Liver (tissue), 9 donors: Measurements from ENCODE around the gene RASIP1. TPM values are rescaled to one million over a fixed set of nuclear protein-coding genes. Genes with fewer than 3 reads are reported as not detected.
"Not testable (repeated sequence)": the region's sequence is repeated elsewhere in the genome, so short reads cannot be mapped to it uniquely, and the experiment has no call there.

ENCODE experiments used
- DNase-seq: peaks from one replicate; pipeline ENCODE4 v3.0.0-alpha.2; 2017; ENCODE audit warnings: low spot score
- H3K27ac ChIP-seq, 2 donors: one replicate each; pipeline ENCODE4 v1.7.0; 2013; ENCODE audit warnings: inconsistent platforms in 2 of 2, low read length in 2 of 2, control low read depth in 1 of 2, low read depth in 1 of 2, mild to moderate bottlenecking in 1 of 2
- H3K27me3 ChIP-seq, 4 donors: one replicate each; pipeline versions ENCODE4 v1.6.1 to v1.7.0; 2013; ENCODE audit warnings: low read length in 3 of 4, inconsistent platforms in 1 of 4, mild to moderate bottlenecking in 1 of 4, moderate library complexity in 1 of 4; ENCODE audit not compliant: control insufficient read depth in 4 of 4, insufficient read depth in 4 of 4
- H3K36me3 ChIP-seq, 4 donors: one replicate each; pipeline versions ENCODE4 v1.6.1 to v1.7.0; 2013; ENCODE audit warnings: low read length in 3 of 4, mild to moderate bottlenecking in 3 of 4, low read depth in 1 of 4, moderate library complexity in 1 of 4; ENCODE audit not compliant: control insufficient read depth in 4 of 4, insufficient read depth in 3 of 4
- H3K4me1 ChIP-seq, 4 donors: one replicate each; pipeline versions ENCODE4 v1.6.1 to v1.7.0; 2013; ENCODE audit warnings: low read length in 3 of 4, mild to moderate bottlenecking in 3 of 4, moderate library complexity in 1 of 4; ENCODE audit not compliant: control insufficient read depth in 4 of 4, insufficient read depth in 4 of 4
- H3K4me3 ChIP-seq, 3 donors: one replicate each; pipeline versions ENCODE4 v1.6.1 to v1.7.0; 2013; ENCODE audit warnings: low read length in 3 of 3, control low read depth in 1 of 3, low read depth in 1 of 3, mild to moderate bottlenecking in 1 of 3
- H3K9ac ChIP-seq, 2 donors: one replicate each; pipeline ENCODE4 v1.7.0; 2013; ENCODE audit warnings: low read length in 2 of 2, mild to moderate bottlenecking in 2 of 2, moderate library complexity in 2 of 2, control low read depth in 1 of 2, low read depth in 1 of 2
- H3K9me3 ChIP-seq, 4 donors: one replicate each; pipeline versions ENCODE4 v1.6.1 to v1.7.0; 2013; ENCODE audit warnings: low read length in 3 of 4; ENCODE audit not compliant: control insufficient read depth in 4 of 4
- ATF3 ChIP-seq: IDR thresholded peaks from 2 replicates; pipeline ENCODE4 v1.6.1; 2016; ENCODE audit warnings: antibody characterized with exemption
- CTCF ChIP-seq: fragments of 150-350 bp; IDR thresholded peaks from 2 replicates; pipeline ENCODE4 v1.5.1; 2017; ENCODE audit warnings: improper control_type of control experiment, low read depth, low read length; ENCODE audit not compliant: missing input control
- EGR1 ChIP-seq, 2 donors: IDR thresholded peaks; 2 replicates each; pipeline ENCODE4 v1.6.1; 2016 to 2018; ENCODE audit warnings: antibody characterized with exemption in 2 of 2, low read depth in 2 of 2
- FOXA1 ChIP-seq: IDR thresholded peaks from 2 replicates; pipeline ENCODE4 v1.6.1; 2016; ENCODE audit warnings: antibody characterized with exemption
- FOXA2 ChIP-seq: IDR thresholded peaks from 2 replicates; pipeline ENCODE4 v1.6.1; 2016; ENCODE audit warnings: antibody characterized with exemption
- GABPA ChIP-seq, 2 donors: IDR thresholded peaks in 1 of 2; conservative IDR thresholded peaks in 1 of 2; 2 replicates each; pipeline ENCODE4 v1.6.1; 2016; ENCODE audit warnings: antibody characterized with exemption in 2 of 2, mild to moderate bottlenecking in 1 of 2, moderate library complexity in 1 of 2
- HNF4A ChIP-seq, 2 donors: conservative IDR thresholded peaks; 2 replicates each; pipeline ENCODE4 v1.6.1; 2016; ENCODE audit warnings: antibody characterized with exemption in 2 of 2, mild to moderate bottlenecking in 2 of 2
- JUND ChIP-seq, 2 donors: IDR thresholded peaks; 2 replicates each; pipeline ENCODE4 v1.6.1; 2016; ENCODE audit warnings: antibody characterized with exemption in 2 of 2
- NR2F2 ChIP-seq: IDR thresholded peaks from 2 replicates; pipeline ENCODE4 v1.6.1; 2016; ENCODE audit warnings: antibody characterized with exemption
- RAD21 ChIP-seq, 2 donors: IDR thresholded peaks; 2 replicates each; pipeline ENCODE4 v1.6.1; 2016; ENCODE audit warnings: antibody characterized with exemption in 2 of 2, mild to moderate bottlenecking in 2 of 2
- RXRA ChIP-seq, 2 donors: IDR thresholded peaks; 2 replicates each; pipeline ENCODE4 v1.6.1; 2017 to 2018; ENCODE audit warnings: antibody characterized with exemption in 2 of 2, mild to moderate bottlenecking in 1 of 2
- SP1 ChIP-seq: IDR thresholded peaks from 2 replicates; pipeline ENCODE4 v1.6.1; 2018; ENCODE audit warnings: antibody characterized with exemption, mild to moderate bottlenecking
- TAF1 ChIP-seq: conservative IDR thresholded peaks from 2 replicates; pipeline ENCODE4 v1.6.1; 2016; ENCODE audit warnings: antibody characterized with exemption, mild to moderate bottlenecking
- ZBTB33 ChIP-seq: IDR thresholded peaks from 2 replicates; pipeline ENCODE4 v1.6.1; 2016; ENCODE audit warnings: antibody characterized with exemption
- WGBS: extraction: QIAGEN DNeasy Blood & Tissue Kit; methylation state at CpG from one replicate; pipeline ENCODE4 v1.1.7; 2013; 5-methylcytosine and 5-hydroxymethylcytosine counted together
- polyA plus RNA-seq, 2 donors: library from polyadenylated mRNA; stranded (reverse) in 1 of 2; unstranded in 1 of 2; fragments of 200-250 nt in 1 of 2; fragments of >200 nt in 1 of 2; fragmentation: Nextera tagmentation in 1 of 2; extraction: Ambion mirVana in 1 of 2; gene quantifications; one replicate each; pipeline versions ENCODE4 v1.2.1 to v1.2.3, GENCODE V29; 2013 to 2015
- total RNA-seq, 2 donors: library from RNA; depleted of rRNA; stranded (reverse); fragments of >200 nt; gene quantifications; one replicate each; pipeline ENCODE4 v1.2.3, GENCODE V29; 2014
- donor health status: healthy.
- donor health status: healthy.
- donor health status: healthy.
- donor health status: healthy.
- donor health status: healthy.

Gene RASIP1
- total RNA-seq (1 to 10 TPM; 4.8 to 5.4 TPM), polyA plus RNA-seq (1 to 10 TPM; 1.8 to 4.3 TPM)

- DNase-seq: no peak
- Histone ChIP-seq H3K27me3 (no peaks in the 10 kb centered on the region), H3K9ac (peak within 1 kb of the TSS; percentile 5 to 47), H3K27ac (peak within 1 kb of the TSS; percentile 47 to 59), H3K9me3 (no peaks in the 10 kb centered on the region), H3K4me3 (peak within 1 kb of the TSS; percentile 26 to 49 (median 35)), H3K36me3 (no peaks in the 10 kb centered on the region), H3K4me1 (peaks cover 2 to 9% (median 7%) of the 10 kb centered on the region in 4 donors)
- 71% methylated on average over 27 of the region's 27 CpGs for WGBS
- no peak for TF ChIP-seq ZBTB33
- TF ChIP-seq NR2F2: peak; percentile 1
- TF ChIP-seq HNF4A (conservative IDR thresholded peaks at IDR 0.05): no peak
- no peak for TF ChIP-seq FOXA1
- no peak for TF ChIP-seq CTCF
- peak; percentile 17 for TF ChIP-seq TAF1
- TF ChIP-seq GABPA (IDR thresholded peaks at IDR 0.05 in 1 of 2, conservative IDR thresholded peaks at IDR 0.05 in 1 of 2): no peak
- no peak for TF ChIP-seq SP1
Observed at GRCh38 chr19:48740164-48740972, at the start of gene RASIP1. Gene RASIP1 (minus strand): TSS chr19:48740610. CDS start chr19:48740282, 328 bp downstream.

- not testable (repeated sequence) for H3K27ac ChIP-seq, H3K9ac ChIP-seq, H3K9me3 ChIP-seq, H3K36me3 ChIP-seq, H3K4me1 ChIP-seq, H3K4me3 ChIP-seq, DNase-seq, H3K27me3 ChIP-seq
- WGBS: 90% methylated on average over 9 of the region's 9 CpGs
Observed at GRCh38 chr19:48787331-48787730, 46.9 kb upstream of the RASIP1 start.

GRCh38 chr19:48786422-48786821, 46.0 kb upstream of the RASIP1 start:
- not testable (repeated sequence) for H3K27ac ChIP-seq, H3K9ac ChIP-seq, H3K36me3 ChIP-seq, DNase-seq, H3K27me3 ChIP-seq, H3K4me1 ChIP-seq, H3K4me3 ChIP-seq, H3K9me3 ChIP-seq
- 84% methylated on average over 7 of the region's 7 CpGs for WGBS

- Histone ChIP-seq H3K9me3 (no peaks in the 10 kb centered on the region), H3K27ac (no peak overlapping the region), H3K9ac (no peak overlapping the region), H3K27me3 (no peaks in the 10 kb centered on the region), H3K4me3 (no peak overlapping the region), H3K4me1 (peaks cover 0 to 14% (median 4%) of the 10 kb centered on the region in 4 donors), H3K36me3 (no peaks in the 10 kb centered on the region)
- WGBS: 46% methylated on average over 5 of the region's 5 CpGs
- DNase-seq: no peak
- no peak for TF ChIP-seq FOXA2
- no peak for TF ChIP-seq ATF3
- TF ChIP-seq EGR1 (IDR thresholded peaks at IDR 0.05; ENCODE audit: low read depth in 2 of 2): no peak
- TF ChIP-seq ZBTB33: no peak
- TF ChIP-seq CTCF: peak; percentile 47
- TF ChIP-seq FOXA1: no peak
- peak; percentile 84 to 85 for TF ChIP-seq RAD21 (IDR thresholded peaks at IDR 0.05)
- no peak for TF ChIP-seq JUND (IDR thresholded peaks at IDR 0.05)
- TF ChIP-seq RXRA (IDR thresholded peaks at IDR 0.05): no peak
Observed at GRCh38 chr19:48784527-48784926, 44.1 kb upstream of the RASIP1 start.
